Stomach smooth muscle (tissue), 2 donors: ENCODE results near the gene ACKR3.

Experiments
- H3K27ac ChIP-seq: one replicate; pipeline ENCODE4 v1.7.0; 2013; ENCODE audit warnings: mild to moderate bottlenecking, low read length, inconsistent platforms
- H3K27me3 ChIP-seq, 2 donors: one replicate each; pipeline ENCODE4 v1.7.0; 2013; ENCODE audit warnings: low read length in 2 of 2; ENCODE audit not compliant: insufficient read depth in 2 of 2, control insufficient read depth in 1 of 2
- H3K36me3 ChIP-seq, 2 donors: one replicate each; pipeline ENCODE4 v1.7.0; 2013; ENCODE audit warnings: low read length in 2 of 2; ENCODE audit not compliant: control insufficient read depth in 2 of 2, insufficient read depth in 2 of 2
- H3K4me1 ChIP-seq: one replicate; pipeline ENCODE4 v1.7.0; 2013; ENCODE audit warnings: low read length; ENCODE audit not compliant: control insufficient read depth, insufficient read depth
- H3K4me3 ChIP-seq, 2 donors: one replicate each; pipeline ENCODE4 v1.7.0; 2013; ENCODE audit warnings: low read length in 2 of 2
- H3K9ac ChIP-seq, 2 donors: one replicate each; pipeline ENCODE4 v1.7.0; 2013; ENCODE audit warnings: low read length in 2 of 2, mild to moderate bottlenecking in 1 of 2
- H3K9me3 ChIP-seq, 2 donors: one replicate each; pipeline ENCODE4 v1.7.0; 2013; ENCODE audit warnings: low read length in 2 of 2; ENCODE audit not compliant: control insufficient read depth in 2 of 2
- donor health status: healthy.
- donor health status: Pancreatic carcinoma.

Gene ACKR3

DNA sequence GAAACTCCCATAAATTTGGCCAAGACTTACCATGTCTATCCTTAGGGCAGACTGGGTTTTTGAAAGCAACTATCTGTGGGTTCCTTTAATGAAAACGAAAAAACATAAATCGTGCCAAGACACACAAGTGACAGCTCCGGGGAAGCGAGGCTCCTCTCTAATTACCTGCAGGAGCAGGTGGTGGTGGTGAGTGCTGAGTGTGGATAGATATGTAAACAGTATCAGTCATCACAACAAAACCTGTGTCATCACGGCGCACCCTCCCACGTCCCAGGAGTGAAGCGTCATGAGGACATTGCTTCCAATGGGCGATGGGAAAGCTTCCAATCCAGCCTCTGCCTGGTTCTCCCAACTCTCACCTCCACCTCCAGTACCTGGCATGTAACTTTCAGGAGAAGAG, 31.3 kb downstream of the ACKR3 start:
- no peak overlapping the region for H3K4me3 ChIP-seq
- peaks cover under 1 to 4% of the 10 kb centered on the region in 2 donors for H3K27me3 ChIP-seq
- no peak overlapping the region for H3K9ac ChIP-seq
- no peaks in the 10 kb centered on the region for H3K9me3 ChIP-seq
- H3K36me3 ChIP-seq = no peaks in the 10 kb centered on the region
- no peaks in the 10 kb centered on the region for H3K4me1 ChIP-seq
- no peak overlapping the region for H3K27ac ChIP-seq

DNA sequence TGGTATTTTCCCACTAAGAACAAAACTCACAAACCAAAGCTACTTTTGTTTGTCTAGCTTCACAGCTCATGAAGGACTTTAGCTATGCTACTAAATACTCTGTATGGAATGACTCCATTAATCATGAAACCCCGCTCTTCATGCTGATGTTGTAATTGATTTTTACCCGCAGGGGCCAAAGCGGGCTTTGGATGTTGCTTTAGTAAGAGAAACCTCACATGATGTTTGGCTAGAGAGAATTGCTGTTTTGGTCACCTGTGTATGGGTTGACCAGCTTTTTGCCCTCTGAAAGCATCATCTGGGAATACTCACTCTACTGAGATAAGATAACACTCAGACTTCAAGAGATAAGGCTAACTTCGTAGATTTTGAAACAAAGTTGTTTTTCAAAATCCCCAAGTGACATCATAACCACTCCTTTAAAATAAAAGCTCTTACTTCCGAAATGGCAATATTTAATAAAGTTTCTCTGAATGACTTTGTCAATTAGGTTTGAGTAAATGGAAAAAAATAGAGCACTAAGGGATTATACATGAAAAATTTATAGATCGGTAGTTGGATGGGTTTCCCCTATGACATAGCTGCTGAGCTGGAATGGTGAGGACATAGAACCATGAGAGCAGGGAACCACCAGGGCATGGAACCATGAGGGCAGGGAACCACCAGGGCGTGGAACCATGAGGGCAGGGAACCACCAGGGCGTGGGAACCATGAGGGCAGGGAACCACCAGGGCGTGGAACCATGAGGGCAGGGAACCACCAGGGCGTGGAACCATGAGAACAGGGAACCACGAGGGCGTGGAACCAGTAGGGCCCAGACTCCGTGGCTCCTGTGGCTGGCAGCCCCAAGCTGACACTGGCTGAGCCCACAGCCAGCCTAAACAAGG, 31.9 kb downstream of the ACKR3 start:
- H3K9ac ChIP-seq = no peak overlapping the region

DNA sequence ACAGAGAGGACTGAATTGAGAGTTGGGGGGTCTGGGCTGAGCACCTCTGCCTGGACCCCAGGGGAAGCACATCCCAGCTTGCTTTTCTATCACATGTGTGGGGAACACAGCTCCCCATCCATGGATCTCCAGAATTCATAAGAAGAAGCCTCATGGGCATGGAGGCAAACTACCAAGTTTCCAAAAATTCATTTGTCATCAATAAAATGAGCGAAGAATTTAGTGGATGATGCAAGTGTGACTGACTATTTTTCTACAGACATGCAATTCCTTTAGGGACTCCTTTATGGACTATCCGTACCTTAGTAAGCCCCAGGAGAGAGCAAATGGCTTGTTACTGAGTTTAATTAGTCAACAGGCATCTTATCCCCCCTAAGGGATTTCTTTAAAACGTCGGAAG, 33.1 kb downstream of the ACKR3 start:
- Histone ChIP-seq H3K27me3 (peaks cover 4% of the 10 kb centered on the region in 2 donors), H3K36me3 (no peaks in the 10 kb centered on the region), H3K4me3 (no peak overlapping the region), H3K27ac (no peak overlapping the region), H3K4me1 (no peaks in the 10 kb centered on the region), H3K9ac (no peak overlapping the region), H3K9me3 (no peaks in the 10 kb centered on the region)

More for the DNA sequence above, 31.9 kb downstream of the ACKR3 start:
- H3K9me3 ChIP-seq = no peaks in the 10 kb centered on the region
- H3K27me3 ChIP-seq = peaks cover 2 to 4% of the 10 kb centered on the region in 2 donors
- no peaks in the 10 kb centered on the region for H3K36me3 ChIP-seq
- H3K4me1 ChIP-seq = no peaks in the 10 kb centered on the region
- no peak overlapping the region for H3K4me3 ChIP-seq
- no peak overlapping the region for H3K27ac ChIP-seq

DNA sequence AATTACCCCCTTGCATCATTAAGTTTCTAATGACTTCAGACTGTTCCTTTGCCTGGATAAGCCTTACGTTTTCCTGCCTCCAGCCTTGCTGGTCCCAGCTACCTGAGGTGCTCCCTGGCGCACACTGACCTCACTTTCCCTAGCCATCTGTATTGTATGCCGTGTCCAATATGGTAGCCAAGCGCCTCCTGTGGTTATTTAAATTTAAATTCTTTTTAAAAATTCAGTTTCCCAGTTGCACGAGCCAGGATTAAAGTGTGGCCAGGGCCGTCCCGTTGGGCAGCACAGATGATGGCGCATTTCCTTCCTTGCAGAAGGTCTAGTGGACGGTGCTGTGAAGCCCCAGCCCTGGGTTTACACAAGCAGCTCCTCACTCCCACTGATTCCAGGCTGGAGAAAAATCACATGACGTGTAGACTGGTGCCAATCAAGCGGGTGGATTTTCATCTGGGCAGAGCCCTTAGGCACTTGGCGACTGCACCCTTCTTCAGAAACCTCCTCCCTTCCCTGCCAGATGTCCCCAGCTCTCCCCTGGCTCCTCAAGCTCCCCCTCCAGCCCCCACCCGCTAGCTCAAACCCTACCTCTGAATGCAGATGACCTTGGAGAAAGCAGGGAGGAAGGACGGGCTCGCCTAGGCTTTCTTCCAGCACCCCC, 33.9 kb downstream of the ACKR3 start:
- Histone ChIP-seq H3K36me3 (no peaks in the 10 kb centered on the region), H3K9me3 (no peaks in the 10 kb centered on the region), H3K27me3 (peaks cover 4% of the 10 kb centered on the region in 2 donors), H3K27ac (no peak overlapping the region), H3K9ac (no peak overlapping the region), H3K4me1 (no peaks in the 10 kb centered on the region), H3K4me3 (no peak overlapping the region)

- H3K27me3 ChIP-seq = peaks cover 4% of the 10 kb centered on the region in 2 donors
- no peak overlapping the region for H3K4me3 ChIP-seq
- H3K9me3 ChIP-seq = no peaks in the 10 kb centered on the region
- no peak overlapping the region for H3K9ac ChIP-seq
- H3K4me1 ChIP-seq = no peaks in the 10 kb centered on the region
- H3K36me3 ChIP-seq = no peaks in the 10 kb centered on the region
- no peak overlapping the region for H3K27ac ChIP-seq
Measured at GRCh38 chr2:236604575-236605344, 35.1 kb downstream of the ACKR3 start.

GRCh38 chr2:236605345-236605734, 35.7 kb downstream of the ACKR3 start:
- Histone ChIP-seq H3K27me3 (peaks cover 4% of the 10 kb centered on the region in 2 donors), H3K4me1 (no peaks in the 10 kb centered on the region), H3K9ac (no peak overlapping the region), H3K27ac (no peak overlapping the region), H3K36me3 (no peaks in the 10 kb centered on the region), H3K9me3 (no peaks in the 10 kb centered on the region), H3K4me3 (no peak overlapping the region)

- no peaks in the 10 kb centered on the region for H3K4me1 ChIP-seq
- peaks cover 4% of the 10 kb centered on the region in 2 donors for H3K27me3 ChIP-seq
- H3K9me3 ChIP-seq = no peaks in the 10 kb centered on the region
- no peak overlapping the region for H3K27ac ChIP-seq
- H3K4me3 ChIP-seq = no peak overlapping the region
- H3K36me3 ChIP-seq = no peaks in the 10 kb centered on the region
- H3K9ac ChIP-seq = no peak overlapping the region
Measured at GRCh38 chr2:236606023-236606422, 36.4 kb downstream of the ACKR3 start.

- H3K27ac ChIP-seq = no peak overlapping the region
- no peaks in the 10 kb centered on the region for H3K4me1 ChIP-seq
- no peaks in the 10 kb centered on the region for H3K9me3 ChIP-seq
- H3K4me3 ChIP-seq = no peak overlapping the region
- H3K9ac ChIP-seq = no peak overlapping the region
- no peaks in the 10 kb centered on the region for H3K36me3 ChIP-seq
- peaks cover 4% of the 10 kb centered on the region in 2 donors for H3K27me3 ChIP-seq
Measured at GRCh38 chr2:236607471-236608187, 38.0 kb downstream of the ACKR3 start.

DNA sequence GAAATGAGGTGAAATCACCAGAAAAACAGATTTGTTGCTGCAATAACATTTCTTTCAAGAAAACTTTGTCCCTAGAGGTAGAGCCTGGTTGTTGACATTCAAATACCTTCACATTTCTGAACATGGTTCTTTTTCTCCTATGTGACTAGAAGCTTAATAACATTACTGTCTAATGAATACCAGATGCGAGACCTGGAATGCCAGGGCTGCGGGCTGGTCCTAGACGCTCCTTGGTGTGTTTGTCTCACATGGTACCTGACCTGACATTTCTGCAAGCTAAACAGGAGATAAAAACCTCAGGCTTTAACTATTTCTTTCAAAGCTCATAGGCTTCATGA, 38.5 kb downstream of the ACKR3 start:
- peaks cover 4% of the 10 kb centered on the region in 2 donors for H3K27me3 ChIP-seq
- no peak overlapping the region for H3K27ac ChIP-seq
- no peak overlapping the region for H3K9ac ChIP-seq
- H3K4me1 ChIP-seq = no peaks in the 10 kb centered on the region
- H3K36me3 ChIP-seq = no peaks in the 10 kb centered on the region
- H3K4me3 ChIP-seq = no peak overlapping the region
- H3K9me3 ChIP-seq = no peaks in the 10 kb centered on the region

GRCh38 chr2:236608710-236609109, 39.1 kb downstream of the ACKR3 start:
- Histone ChIP-seq H3K27ac (no peak overlapping the region), H3K27me3 (peaks cover 4% of the 10 kb centered on the region in 2 donors), H3K9ac (no peak overlapping the region), H3K4me3 (no peak overlapping the region), H3K36me3 (no peaks in the 10 kb centered on the region), H3K9me3 (no peaks in the 10 kb centered on the region), H3K4me1 (no peaks in the 10 kb centered on the region)
